ENCODE data around the gene NEK7.

DNA sequence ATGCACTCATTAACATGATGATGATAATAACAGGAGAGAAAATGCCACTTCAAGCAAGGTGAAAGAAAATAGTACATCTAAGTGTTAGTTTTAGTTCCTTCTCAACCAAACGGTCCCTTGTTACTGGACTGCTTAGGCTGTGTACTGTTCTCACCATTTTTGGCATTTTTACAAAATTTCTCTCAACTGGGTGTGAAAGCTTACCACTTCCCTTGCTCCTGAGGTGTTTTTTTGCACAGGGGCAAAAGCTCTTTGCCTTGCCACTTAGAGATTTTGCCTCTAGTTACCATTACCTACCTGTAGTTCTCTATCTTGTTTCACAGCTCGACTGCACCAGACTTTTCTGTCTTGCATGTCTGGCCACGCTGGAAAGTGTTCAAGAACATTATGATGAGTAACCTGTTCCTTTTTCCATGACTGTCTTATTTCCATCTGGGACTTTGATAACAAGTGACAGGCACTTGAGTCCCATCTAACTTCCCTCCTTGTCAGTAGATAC, 10.7 kb downstream of the NEK7 start:
- no peak for TF ChIP-seq EZH2 (IDR thresholded peaks at IDR 0.05; ENCODE audit: insufficient read depth, poor library complexity, severe bottlenecking)
- no peak for TF ChIP-seq EZH2phosphoT487 (IDR thresholded peaks at IDR 0.05; ENCODE audit: insufficient read depth, low read depth)

Data from GM23248 (cell line).